Stimulated activated CD8-positive, alpha-beta memory T cell treated with anti-CD3 and anti-CD28 coated beads, Interleukin-12 subunit alpha, Interleukin-12 subunit beta, amount 100 ng/mL, for 24 hours (primary cell): Measurements from ENCODE around the gene ASB3.
"Not testable (repeated sequence)": the region's sequence is repeated elsewhere in the genome, so short reads cannot be mapped to it uniquely, and the experiment has no call there.

Experiments used
- DNase-seq: peaks from one replicate; pipeline ENCODE4 v3.0.0-alpha.2; 2020; ENCODE audit errors: extremely low read depth

The ASB3 gene

DNA sequence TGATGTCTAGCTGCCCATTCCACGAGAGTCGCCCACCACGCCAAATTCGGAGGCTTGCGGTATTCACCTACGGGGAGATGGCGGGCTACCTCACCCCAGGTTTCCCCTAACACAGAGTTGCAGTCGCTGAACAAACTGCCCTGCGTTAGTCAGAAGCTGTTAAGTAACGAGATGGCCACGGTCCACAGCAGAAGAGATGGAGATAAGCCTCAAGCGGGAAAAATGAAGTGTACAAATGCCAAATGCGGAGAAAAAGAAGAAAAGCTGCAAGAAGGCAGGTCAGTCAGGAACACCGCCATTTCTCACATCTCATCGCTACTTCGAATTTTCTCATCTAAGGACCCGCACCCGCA lies 425 bp downstream of the ASB3 start:
- DNase-seq: no peak

- DNase-seq: no peak
Observed at GRCh38 chr2:53785366-53785765, 1.4 kb downstream of the ASB3 start.

GRCh38 chr2:53784436-53784835 lies 2.3 kb downstream of the ASB3 start:
- DNase-seq: no peak

DNA sequence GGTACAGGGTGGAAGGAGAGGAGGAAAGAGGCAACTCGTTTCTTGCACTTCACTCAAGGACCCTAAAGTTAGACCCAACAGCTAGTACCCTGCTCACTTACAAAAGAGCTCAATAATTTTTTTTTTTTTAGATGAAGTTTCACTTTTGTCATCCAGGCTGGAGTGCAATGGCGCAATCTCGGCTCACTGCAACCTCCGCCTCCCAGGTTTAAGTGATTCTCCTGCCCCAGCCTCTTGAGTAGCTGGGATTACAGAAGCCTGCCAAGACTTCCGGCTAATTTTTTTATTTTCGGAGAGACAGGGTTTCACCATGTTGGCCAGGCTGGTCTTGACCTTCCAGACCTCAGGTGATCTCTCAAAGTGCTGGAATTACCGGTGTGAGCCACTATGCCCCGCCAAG lies 4.1 kb downstream of the ASB3 start:
- no peak for DNase-seq

DNA sequence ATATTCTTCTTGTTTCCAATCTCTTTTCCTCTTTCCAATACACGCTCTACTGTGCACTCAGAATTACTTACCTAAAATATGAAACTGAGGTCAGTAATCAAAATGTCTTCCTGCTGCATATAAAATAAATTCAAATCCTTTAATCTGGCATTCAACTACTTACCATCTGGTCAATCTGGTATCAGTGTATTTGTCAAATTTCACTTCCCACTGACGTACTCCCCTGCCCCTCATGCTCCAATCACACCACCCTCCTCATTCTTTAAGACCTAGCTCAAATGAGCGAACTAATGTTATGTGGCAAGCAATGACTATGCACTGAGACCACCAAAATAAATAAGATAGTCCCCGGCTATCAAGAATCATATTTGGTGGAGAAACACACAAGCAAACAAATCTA lies 6.7 kb downstream of the ASB3 start:
- DNase-seq: no peak

DNA sequence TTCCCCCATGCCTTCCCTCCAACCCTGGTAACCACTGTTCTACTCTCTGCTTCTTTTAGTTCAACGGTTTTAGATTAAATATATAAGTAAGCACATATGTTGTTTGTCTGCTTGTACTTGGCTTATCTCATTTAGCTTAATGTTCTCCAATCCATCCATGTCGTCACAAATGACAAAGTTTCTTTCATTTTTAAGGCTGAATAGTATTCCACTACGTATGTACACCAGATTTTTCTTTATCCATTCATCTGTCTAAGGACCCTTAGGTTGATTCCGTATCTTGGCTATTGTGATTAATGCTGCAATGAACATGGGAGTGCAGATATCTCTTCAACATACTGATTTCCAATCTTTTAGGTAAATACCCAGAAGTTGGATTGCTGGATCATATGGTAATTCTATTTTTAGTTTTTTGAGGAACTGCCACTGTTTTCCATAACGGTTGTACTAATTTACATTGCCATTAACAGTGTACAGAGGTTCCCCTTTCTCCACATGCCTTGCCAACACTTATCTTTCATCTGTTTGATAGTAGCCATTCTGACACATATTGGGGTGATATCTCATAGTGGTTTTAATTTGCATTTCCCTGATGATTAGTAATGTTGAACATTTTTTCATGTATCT lies 8.1 kb downstream of the ASB3 start:
- DNase-seq: no peak

GRCh38 chr2:53777134-53777533 lies 9.6 kb downstream of the ASB3 start:
- no peak for DNase-seq

DNA sequence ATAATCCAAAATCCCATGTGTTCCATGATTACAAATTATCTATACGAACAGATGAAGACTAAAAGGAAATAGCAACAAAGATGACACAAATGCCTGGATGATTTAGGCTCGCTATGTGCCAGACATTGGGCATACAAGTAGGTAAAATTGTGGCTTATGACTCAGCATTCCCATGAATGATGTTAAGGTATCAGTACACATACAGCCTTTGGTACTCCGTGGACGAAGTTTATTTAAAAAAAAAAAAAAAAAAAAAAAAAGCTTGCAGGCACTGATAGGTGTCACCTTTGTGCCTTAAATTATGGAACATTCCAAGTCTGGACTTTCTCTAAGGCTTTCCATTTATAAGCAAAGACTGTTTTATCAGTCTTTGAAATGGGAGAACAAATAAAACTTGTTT lies 16.5 kb downstream of the ASB3 start:
- DNase-seq: no peak

GRCh38 chr2:53769318-53769945 lies 17.3 kb downstream of the ASB3 start:
- DNase-seq: no peak

DNA sequence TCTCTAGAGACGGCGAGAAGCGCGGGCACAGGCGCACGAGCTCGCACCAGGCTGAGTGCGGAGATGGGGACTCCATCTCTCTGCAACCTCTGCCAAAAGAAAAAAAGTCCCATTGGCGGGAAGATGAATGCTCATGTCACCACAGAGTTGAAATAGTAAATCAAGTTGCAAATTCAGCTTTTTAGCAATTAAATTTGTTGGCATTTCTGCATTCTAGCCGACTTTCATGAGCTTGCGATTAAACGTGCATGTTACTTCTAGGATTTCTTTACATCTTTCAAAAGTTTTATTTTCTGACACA lies 18.6 kb downstream of the ASB3 start:
- DNase-seq: no peak

DNA sequence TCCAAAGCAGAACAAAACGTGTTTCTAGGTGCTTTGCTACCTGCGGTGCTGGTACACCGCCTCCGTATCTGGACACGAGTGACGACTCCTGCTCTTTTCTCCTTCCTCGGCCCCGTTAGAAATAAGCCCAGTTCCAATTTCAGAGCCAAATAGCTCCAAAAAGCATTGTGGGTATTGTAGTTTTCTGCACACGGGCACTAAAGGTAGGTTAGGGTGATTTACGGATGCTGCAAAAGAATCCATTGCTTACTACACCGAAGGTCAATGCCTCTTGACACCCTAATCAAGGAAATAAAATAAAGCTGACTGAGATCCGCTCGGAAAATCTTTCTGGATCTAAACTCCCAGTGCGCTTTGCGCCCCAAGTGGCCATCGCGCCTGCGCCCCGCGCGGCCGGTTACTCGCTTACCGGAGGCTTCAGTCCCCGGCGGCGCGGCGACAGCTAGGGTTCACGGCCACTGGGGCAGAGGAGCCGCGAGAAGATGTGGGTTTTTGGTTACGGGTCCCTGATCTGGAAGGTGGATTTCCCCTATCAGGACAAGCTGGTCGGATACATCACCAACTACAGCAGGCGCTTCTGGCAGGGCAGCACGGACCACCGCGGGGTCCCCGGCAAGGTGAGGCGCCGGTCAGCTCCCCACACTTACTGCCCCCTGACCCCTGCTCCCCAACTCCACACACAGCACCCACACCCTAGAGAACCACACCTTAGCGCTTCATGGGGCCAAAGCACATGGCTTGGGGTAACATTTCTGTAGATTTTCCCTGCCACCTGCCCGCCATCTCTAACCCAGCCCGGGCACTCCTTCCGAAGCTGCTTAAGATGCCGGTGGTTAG lies 19.1 kb downstream of the ASB3 start, which contains the start of gene CHAC2:
Gene CHAC2 (plus strand): TSS at position 400 of the 837 bp plus-strand sequence. CDS start 83 bp downstream, at position 483.
- peak; percentile 78 for DNase-seq

DNA sequence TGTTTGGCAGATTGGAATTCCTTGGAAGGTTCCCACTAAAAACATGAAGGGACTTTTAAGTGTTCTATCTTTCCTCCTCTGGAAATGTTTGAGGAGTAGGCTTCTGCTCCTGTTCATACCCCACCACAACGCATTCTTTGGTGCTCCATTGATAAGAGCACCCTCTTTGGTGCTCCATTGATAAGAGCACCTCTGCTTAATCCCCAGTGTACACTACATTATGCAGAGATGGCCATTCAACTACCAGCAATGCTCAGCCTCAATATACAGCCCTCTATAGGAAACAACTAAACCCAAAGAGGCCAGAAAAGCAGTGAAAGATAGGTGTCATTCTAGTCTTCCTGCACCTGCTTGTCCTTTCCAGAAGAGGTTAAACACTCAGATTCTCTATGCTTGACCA lies 21.0 kb downstream of the ASB3 start:
- DNase-seq: no peak

- not testable (repeated sequence) for DNase-seq
Observed at GRCh38 chr2:53757206-53757605, 29.5 kb downstream of the ASB3 start.

DNA sequence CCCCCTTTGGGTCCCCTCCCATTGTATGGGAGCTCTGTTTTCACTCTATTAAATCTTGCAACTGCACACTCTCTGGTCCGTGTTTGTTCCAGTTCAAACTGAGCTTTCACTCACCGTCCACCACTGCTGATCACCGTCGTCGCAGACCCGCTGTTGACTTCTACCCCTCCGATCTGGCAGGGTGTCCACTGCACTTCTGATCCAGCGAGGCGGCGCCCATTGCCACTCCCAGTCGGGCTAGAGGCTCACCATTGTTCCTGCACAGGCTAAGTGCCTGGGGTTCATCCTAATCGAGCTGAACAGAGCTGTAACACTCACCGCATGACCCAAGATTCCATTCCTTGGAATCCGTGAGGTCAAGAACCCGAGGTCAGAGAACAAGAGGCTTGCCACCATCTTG lies 30.1 kb downstream of the ASB3 start:
- no peak for DNase-seq

DNA sequence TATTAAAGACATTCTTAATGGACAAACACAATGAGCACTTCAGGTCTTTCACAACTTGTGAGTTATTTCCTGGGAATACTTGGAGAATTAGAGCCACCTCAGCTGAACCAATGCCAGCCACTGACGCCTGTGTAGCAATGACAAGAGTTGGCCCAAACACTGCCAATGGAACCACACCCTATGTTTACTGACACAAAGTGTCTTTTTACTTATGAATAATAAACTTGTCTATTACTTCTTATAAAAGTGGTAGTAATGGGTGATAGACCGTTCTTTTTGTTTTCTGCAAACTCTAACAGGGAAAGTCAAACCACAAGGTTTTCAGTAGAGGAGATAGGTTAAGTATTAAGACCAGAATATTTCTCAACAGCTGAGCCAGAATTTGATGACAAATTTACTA lies 31.6 kb downstream of the ASB3 start:
- DNase-seq: no peak

GRCh38 chr2:53753041-53753440 lies 33.7 kb downstream of the ASB3 start:
- no peak for DNase-seq

DNA sequence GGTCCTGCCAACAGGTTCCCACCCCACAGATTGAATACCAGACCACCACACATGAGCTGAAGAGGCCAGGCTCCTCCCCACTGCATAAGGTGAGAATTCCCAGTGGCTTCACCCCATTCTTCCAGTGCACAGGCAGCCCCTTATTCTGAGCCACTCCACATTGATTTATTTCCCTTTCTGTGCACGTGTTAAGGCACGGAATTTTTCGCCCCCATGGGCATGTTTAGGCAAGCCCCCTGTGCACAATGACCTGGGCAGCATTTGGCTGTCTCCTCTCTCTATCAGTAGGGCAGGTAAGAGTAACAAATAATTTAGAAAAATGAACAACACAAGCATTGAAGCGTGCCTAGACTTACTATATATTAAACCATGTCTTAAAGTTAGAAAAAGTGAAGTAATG lies 34.4 kb downstream of the ASB3 start:
- no peak for DNase-seq

- no peak for DNase-seq
Observed at GRCh38 chr2:53751728-53752127, 35.0 kb downstream of the ASB3 start.

- no peak for DNase-seq
Observed at GRCh38 chr2:53750041-53750768, 36.5 kb downstream of the ASB3 start.

DNA sequence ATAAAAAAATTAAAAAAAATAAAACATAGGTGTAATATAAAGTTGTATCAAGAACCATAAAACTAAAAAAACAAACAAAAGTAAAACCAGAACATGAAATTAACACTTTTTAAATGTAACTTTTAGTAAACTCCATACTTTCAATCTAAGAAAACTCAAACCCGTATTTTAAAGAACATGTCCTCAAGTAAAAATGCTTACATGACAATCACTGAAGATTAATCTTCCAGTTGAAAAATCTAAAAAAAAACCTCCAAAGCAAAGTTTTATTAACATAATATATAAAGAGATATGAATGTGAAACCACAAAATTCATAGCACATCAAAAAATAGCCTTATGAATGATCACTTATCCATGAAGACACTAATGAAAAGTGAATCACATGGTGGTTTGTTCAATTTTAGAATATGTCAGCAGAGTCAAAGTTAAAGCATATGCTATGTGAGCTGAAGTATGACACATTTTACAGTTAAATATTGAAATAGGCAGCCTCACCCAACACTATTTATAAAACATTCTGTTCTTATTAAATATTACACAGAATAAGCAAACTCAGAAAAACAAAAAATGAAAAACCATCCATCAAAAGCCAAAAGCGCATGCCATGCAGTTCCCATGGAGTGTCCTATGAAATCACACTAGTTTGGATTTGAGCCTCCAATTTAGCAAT lies 42.2 kb downstream of the ASB3 start:
- no peak for DNase-seq

GRCh38 chr2:53740170-53740569 lies 46.6 kb downstream of the ASB3 start:
- DNase-seq: no peak

GRCh38 chr2:53739032-53739431 lies 47.7 kb downstream of the ASB3 start:
- no peak for DNase-seq
